Heart left ventricle (tissue), 16 donors: ENCODE results near the gene SZRD1. TPM values are rescaled to one million over a fixed set of nuclear protein-coding genes. Genes with fewer than 3 reads are reported as not detected.

Experiments
- ATAC-seq, 4 donors: fragments of 200-7000 bp; cut with Tn5 transposase; one replicate each; pipeline ENCODE4 v1.9.1; 2020 to 2022; ENCODE audit warnings: moderate library complexity in 4 of 4, mild to moderate bottlenecking in 3 of 4, moderate number of reproducible peaks in 1 of 4
- DNase-seq, 5 donors: peaks; one replicate each; pipeline ENCODE4 v3.0.0-alpha.2; 2020
- H3K27ac ChIP-seq, 12 donors: fragments of 200-600 bp; sonication (generic) in 4 of 12; one replicate each; pipeline versions ENCODE4 v1.5.0 to v1.8.0; 2016 to 2022; ENCODE audit warnings: mild to moderate bottlenecking in 2 of 12
- H3K27me3 ChIP-seq, 9 donors: fragments of 200-600 bp; sonication (generic) in 2 of 9; one replicate each; pipeline versions ENCODE4 v1.5.1 to v1.8.0; 2016 to 2022; ENCODE audit warnings: mild to moderate bottlenecking in 3 of 9
- H3K36me3 ChIP-seq, 9 donors: fragments of 200-600 bp; sonication (generic) in 2 of 9; one replicate each; pipeline versions ENCODE4 v1.5.0 to v1.8.0; 2018 to 2022; ENCODE audit warnings: mild to moderate bottlenecking in 2 of 9
- H3K4me1 ChIP-seq, 12 donors: fragments of 200-600 bp; sonication (generic) in 4 of 12; one replicate each; pipeline versions ENCODE4 v1.5.0 to v1.8.0; 2016 to 2022; ENCODE audit warnings: mild to moderate bottlenecking in 3 of 12
- H3K4me3 ChIP-seq, 12 donors: fragments of 200-600 bp; sonication (generic) in 4 of 12; one replicate each; pipeline versions ENCODE4 v1.5.0 to v1.8.0; 2017 to 2022; ENCODE audit warnings: mild to moderate bottlenecking in 9 of 12, moderate library complexity in 4 of 12
- H3K9me3 ChIP-seq, 12 donors: fragments of 200-600 bp; sonication (generic) in 4 of 12; one replicate each; pipeline versions ENCODE4 v1.5.0 to v1.8.0; 2016 to 2022; ENCODE audit warnings: mild to moderate bottlenecking in 1 of 12
- CTCF ChIP-seq, 12 donors: fragments of 200-600 bp; sonication (generic) in 4 of 12; IDR thresholded peaks; one replicate each; pipeline versions ENCODE4 v1.5.0 to v1.8.0; 2018 to 2022; ENCODE audit warnings: antibody characterized with exemption in 12 of 12, mild to moderate bottlenecking in 5 of 12
- POLR2A ChIP-seq, 2 donors: fragments of 450-650 bp; IDR thresholded peaks; one replicate each; pipeline ENCODE4 v1.6.1; 2017; ENCODE audit warnings: antibody characterized with exemption in 2 of 2, mild to moderate bottlenecking in 2 of 2, moderate library complexity in 2 of 2
- WGBS, 4 donors: extraction: QIAGEN DNeasy Blood & Tissue Kit in 2 of 4; methylation state at CpG; one replicate each; pipeline versions ENCODE4 v1.1.5 to v1.1.7; 2013 to 2018; 5-methylcytosine and 5-hydroxymethylcytosine counted together
- intact Hi-C, 10 donors: fragments of 100-400 bp; cut with DNase I; formaldehyde crosslinking; loops; one replicate each; pipeline versions ENCODE4 v1.11.1 to v1.14.2; 2022
- polyA plus RNA-seq, 2 donors: library from polyadenylated mRNA; stranded (reverse); fragments of 200-250 nt; gene quantifications; one replicate each; pipeline ENCODE4 v1.2.3, GENCODE V29; 2013
- total RNA-seq, 9 donors: library from RNA; depleted of rRNA in 2 of 9; stranded (reverse); fragments of >200 nt in 2 of 9; fragmentation: NEBNext Ultra II Directional in 3 of 9; extraction: Animal tissue kit (Norgen Biotek cat#: 25700) in 3 of 9; gene quantifications; one replicate each; pipeline versions ENCODE4 v1.1.0 to v1.2.4, GENCODE V29; 2016 to 2023
- donor health status: ischemic (EF 13 %, LVEDD 7.1; RV severe dilation, severe dysfunction).
- donor health status: healthy with polysubstance abuse.
- donor health status: DM: no; HTN: yes; CAD: no.
- donor health status: DM: no; HTN: no; CAD: no.
- donor health status: ischemic (EF 25% LVEDD 6.9; RV normal size, moderate dysfunction).
- donor health status: ischemic (EF 25% LVEDD 5.7; RV mildly dilated, moderate dysfunction).
- donor health status: healthy.
- donor health status: DM: yes; HTN: yes; CAD: no.
- donor health status: ischemic (EF 35%, LVEDD 5.7; RV mildly dilated, moderate dysfunction).
- donor health status: nonischemic (EF 11% LVEDD 7.7; RV severe dilation, severe dysfunction).
- donor health status: DM: yes; HTN: yes; CAD: no.
- donor health status: PGD.
- donor health status: ischemic (EF 29% LVEDD 5.4; RV normal size, mild dysfunction).
- donor health status: nonischemic (EF 23%, LVEDD 6.1; RV moderate dilation, normal function).

SZRD1 gene
- total and polyA plus RNA-seq, 11 donors: 54.4 to 140 (median 94.4) TPM

GRCh38 chr1:16398371-16398953 lies 31.4 kb downstream of the SZRD1 start:
- Histone ChIP-seq H3K4me3 (no peak overlapping the region), H3K27me3 (no peaks in the 10 kb centered on the region), H3K27ac (no peak overlapping the region), H3K4me1 (peaks cover 0 to 22% (median 12%) of the 10 kb centered on the region in 12 donors), H3K36me3 (peaks cover 0 to 68% (median 45%) of the 10 kb centered on the region in 9 donors), H3K9me3 (no peaks in the 10 kb centered on the region)
- TF ChIP-seq POLR2A (IDR thresholded peaks at IDR 0.05): no peak
- TF ChIP-seq CTCF (IDR thresholded peaks at IDR 0.05): no peak
- DNase-seq: no peak
- no peak for ATAC-seq
- WGBS, 4 donors: 85 to 95% (median 90%) methylated on average over 3 to 5 of the region's 5 CpGs
- intact Hi-C loops: no loop called here

GRCh38 chr1:16402742-16403141 lies 35.7 kb downstream of the SZRD1 start:
- 85 to 90% (median 88%) methylated on average over 10 of the region's 10 CpGs for WGBS, 4 donors
- no peaks in the 10 kb centered on the region for H3K27me3 ChIP-seq

GRCh38 chr1:16405441-16405840 lies 38.4 kb downstream of the SZRD1 start:
- no peak for ATAC-seq
- no peaks in the 10 kb centered on the region for H3K27me3 ChIP-seq
- H3K4me3 ChIP-seq: no peak overlapping the region
- H3K36me3 ChIP-seq: no peaks in the 10 kb centered on the region
- intact Hi-C loops: no loop called here
- H3K27ac ChIP-seq: no peak overlapping the region
- no peak for DNase-seq
- no peaks in the 10 kb centered on the region for H3K9me3 ChIP-seq
- no peaks in the 10 kb centered on the region for H3K4me1 ChIP-seq
- WGBS, 4 donors: 72 to 84% (median 77%) methylated on average over 5 of the region's 5 CpGs
- TF ChIP-seq CTCF (IDR thresholded peaks at IDR 0.05) (no peak), POLR2A (IDR thresholded peaks at IDR 0.05) (no peak)

More at GRCh38 chr1:16402742-16403141, 35.7 kb downstream of the SZRD1 start:
- Histone ChIP-seq H3K36me3 (peaks cover 0 to 25% (median 6%) of the 10 kb centered on the region in 9 donors), H3K4me1 (no peaks in the 10 kb centered on the region), H3K9me3 (no peaks in the 10 kb centered on the region), H3K4me3 (no peak overlapping the region), H3K27ac (no peak overlapping the region)
- TF ChIP-seq CTCF (IDR thresholded peaks at IDR 0.05): no peak
- no peak for TF ChIP-seq POLR2A (IDR thresholded peaks at IDR 0.05)
- ATAC-seq: no peak
- intact Hi-C loops: no loop called here
- no peak for DNase-seq

GRCh38 chr1:16406868-16407267 lies 39.8 kb downstream of the SZRD1 start:
- no peaks in the 10 kb centered on the region for H3K27me3 ChIP-seq
- no peak for TF ChIP-seq POLR2A (IDR thresholded peaks at IDR 0.05)
- no peak for TF ChIP-seq CTCF (IDR thresholded peaks at IDR 0.05)
- intact Hi-C loops: no loop called here
- H3K9me3 ChIP-seq: no peaks in the 10 kb centered on the region
- peak in 1 of 5 donors; percentile 18 for DNase-seq
- no peak overlapping the region for H3K4me3 ChIP-seq
- WGBS, 4 donors: 81 to 91% (median 90%) methylated on average over 9 of the region's 9 CpGs
- H3K4me1 ChIP-seq: no peaks in the 10 kb centered on the region
- H3K27ac ChIP-seq: no peak overlapping the region
- H3K36me3 ChIP-seq: no peaks in the 10 kb centered on the region
- ATAC-seq: no peak
